HepG2 (cell line): Measurements from ENCODE around the gene GGA1. TPM values are rescaled to one million over a fixed set of nuclear protein-coding genes. Genes with fewer than 3 reads are reported as not detected.

Experiments
- ATF6 ChIP-seq: sonication (generic); formaldehyde crosslinking; conservative IDR thresholded peaks from 2 replicates; pipeline ENCODE4 v1.4.0; 2020; ENCODE audit warnings: missing genetic modification reagents
- CEBPZ ChIP-seq: IDR thresholded peaks from 2 replicates; pipeline ENCODE4 v1.6.1; 2012; ENCODE audit warnings: low read length, improper control_type of control experiment
- GFI1 ChIP-seq: sonication (generic); formaldehyde crosslinking; IDR thresholded peaks from 2 replicates; pipeline ENCODE4 v1.5.0; 2020; ENCODE audit warnings: missing genetic modification reagents, mild to moderate bottlenecking, borderline replicate concordance
- GLI4 ChIP-seq: sonication (generic); formaldehyde crosslinking; IDR thresholded peaks from 2 replicates; pipeline ENCODE4 v1.5.1; 2020; ENCODE audit warnings: missing genetic modification reagents, mild to moderate bottlenecking, moderate library complexity, borderline replicate concordance
- KLF9 ChIP-seq: IDR thresholded peaks from 2 replicates; pipeline ENCODE4 v1.6.1; 2016; ENCODE audit warnings: low read depth
- MED1 ChIP-seq: sonication (generic); formaldehyde crosslinking; IDR thresholded peaks from 2 replicates; pipeline ENCODE4 v1.4.0; 2020; ENCODE audit warnings: missing genetic modification reagents
- MTA3 ChIP-seq: sonication (generic); formaldehyde crosslinking; IDR thresholded peaks from 2 replicates; pipeline ENCODE4 v1.4.0; 2020; ENCODE audit warnings: missing genetic modification reagents
- RARG ChIP-seq: sonication (generic); formaldehyde crosslinking; IDR thresholded peaks from 2 replicates; pipeline ENCODE4 v1.4.0; 2020; ENCODE audit warnings: low read depth, mild to moderate bottlenecking, missing genetic modification reagents
- SIX4 ChIP-seq: sonication (generic); formaldehyde crosslinking; IDR thresholded peaks from 2 replicates; pipeline ENCODE4 v1.4.0; 2020; ENCODE audit warnings: missing genetic modification reagents
- ZHX2 ChIP-seq, 2 experiments: sonication (generic) in 1 of 2; formaldehyde crosslinking in 1 of 2; IDR thresholded peaks; 2 replicates each; pipeline versions ENCODE4 v1.6.1 to v1.9.0; 2014 to 2022; ENCODE audit warnings: antibody characterized with exemption in 1 of 2, borderline replicate concordance in 1 of 2, inconsistent platforms in 1 of 2, low read depth in 1 of 2, missing genetic modification reagents in 1 of 2
- ZNF274 ChIP-seq: sonication (generic); formaldehyde crosslinking; IDR thresholded peaks from 2 replicates; pipeline ENCODE4 v1.5.1; 2020; ENCODE audit warnings: mild to moderate bottlenecking, missing genetic modification reagents
- ZNF296 ChIP-seq: sonication (generic); formaldehyde crosslinking; conservative IDR thresholded peaks from 2 replicates; pipeline ENCODE4 v1.5.0; 2020; ENCODE audit warnings: mild to moderate bottlenecking, missing genetic modification reagents
- ZNF567 ChIP-seq: sonication (generic); formaldehyde crosslinking; IDR thresholded peaks from 2 replicates; pipeline ENCODE4 v1.8.1; 2023; ENCODE audit warnings: mild to moderate bottlenecking, missing genetic modification reagents, borderline replicate concordance
- ZNF740 ChIP-seq: sonication (generic); formaldehyde crosslinking; IDR thresholded peaks from 2 replicates; pipeline ENCODE4 v1.4.0; 2020; ENCODE audit warnings: missing genetic modification reagents
- polyA plus RNA-seq, 8 experiments: library from polyadenylated mRNA; depleted of rRNA in 3 of 8; stranded (reverse) in 7 of 8; unstranded in 1 of 8; fragments of >200 nt; fragmentation: Illumina TruSeq in 4 of 8; extraction: Trizol in 4 of 8; gene quantifications; 2 replicates each; pipeline versions ENCODE4 v1.2.1 to v1.2.3, GENCODE V29; 2011 to 2016; ENCODE audit warnings: low read depth in 4 of 8, missing spikeins in 1 of 8, mixed read lengths in 1 of 8; ENCODE audit not compliant: insufficient read depth in 1 of 8
- total RNA-seq, 5 experiments: library from RNA; depleted of rRNA; stranded (reverse); fragments of >200 nt; fragmentation: Illumina TruSeq; extraction: Trizol; gene quantifications; 2 replicates each; pipeline ENCODE4 v1.2.3, GENCODE V29; 2016; ENCODE audit warnings: low read depth in 1 of 5

GGA1 gene
- total and polyA plus RNA-seq, 2 of the 13 experiments (the other 11 are each of a cell fraction or from before 2014, with no cell fraction given), result 29.1 to 87.2 TPM

GRCh38 chr22:37601540-37602442 is 6.8 kb upstream of the GGA1 start (continued):
- TF ChIP-seq ZHX2 (IDR thresholded peaks at IDR 0.05; ENCODE audit: low read depth) (no peak), ZHX2 (CRISPR knock-in tag; IDR thresholded peaks at IDR 0.05; ENCODE audit: borderline replicate concordance) (no peak), MED1 (no peak; the same call in 1 of the 2 replicates), ZNF296 (CRISPR knock-in tag) (no peak), KLF9 (CRISPR knock-in tag) (no peak), ZNF274 (CRISPR knock-in tag) (no peak), GFI1 (no peak), MTA3 (CRISPR knock-in tag) (no peak), SIX4 (CRISPR knock-in tag) (no peak), ZNF567 (CRISPR knock-in tag) (no peak), RARG (CRISPR knock-in tag) (no peak), CEBPZ (peak; percentile 60; the same call in 1 of the 2 replicates), ATF6 (CRISPR knock-in tag) (no peak), GLI4 (CRISPR knock-in tag) (no peak), ZNF740 (CRISPR knock-in tag) (no peak)
